Natural killer cell treated with Interleukin-12 subunit alpha and Interleukin-12 subunit beta and Interleukin-15 and Interleukin-18, amount 100 ng/mL, for 72 hours (primary cell): ENCODE results near the gene IL17F. TPM values are rescaled to one million over a fixed set of nuclear protein-coding genes. Genes with fewer than 3 reads are reported as not detected.
A peak's percentile ranks its signal among the peaks of the same experiment; 100 is the strongest.

Source experiments
- ATAC-seq, 2 donors: fragments of 150-1000 bp; cut with Tn5 transposase in 1 of 2; sonication (Bioruptor Pico), chemical (Tn5 transposase) in 1 of 2; 2 replicates each; pipeline ENCODE4 v1.10.0; 2021
- DNase-seq: peaks from one replicate; pipeline ENCODE4 v3.0.0; 2022; ENCODE audit warnings: low spot score
- H3K27ac Mint-ChIP-seq, 2 donors: 1 replicate in 1 of 2; 2 replicates in 1 of 2; pipeline ENCODE4 v1.8.0; 2022; ENCODE audit warnings: mixed read lengths in 2 of 2, mild to moderate bottlenecking in 1 of 2, moderate library complexity in 1 of 2
- H3K27me3 Mint-ChIP-seq, 2 donors: 1 replicate in 1 of 2; 2 replicates in 1 of 2; pipeline ENCODE4 v1.8.0; 2022; ENCODE audit warnings: mixed read lengths in 2 of 2
- H3K36me3 Mint-ChIP-seq: one replicate; pipeline ENCODE4 v1.8.0; 2022; ENCODE audit warnings: mixed read lengths
- H3K4me1 Mint-ChIP-seq, 2 donors: 1 replicate in 1 of 2; 2 replicates in 1 of 2; pipeline ENCODE4 v1.8.0; 2022; ENCODE audit warnings: low read depth in 2 of 2, mixed read lengths in 2 of 2, mild to moderate bottlenecking in 1 of 2
- H3K4me3 Mint-ChIP-seq: one replicate; pipeline ENCODE4 v1.8.0; 2022; ENCODE audit warnings: mixed read lengths
- H3K9me3 Mint-ChIP-seq: 2 replicates; pipeline ENCODE4 v1.8.0; 2022; ENCODE audit warnings: mixed read lengths
- total RNA-seq, 2 donors: library from RNA; stranded (reverse); gene quantifications; one replicate each; pipeline ENCODE4 v1.2.3, GENCODE V29; 2022

IL17F gene
- total RNA-seq, 2 donors from 2014 or later = 56.3 to 241 TPM

DNA sequence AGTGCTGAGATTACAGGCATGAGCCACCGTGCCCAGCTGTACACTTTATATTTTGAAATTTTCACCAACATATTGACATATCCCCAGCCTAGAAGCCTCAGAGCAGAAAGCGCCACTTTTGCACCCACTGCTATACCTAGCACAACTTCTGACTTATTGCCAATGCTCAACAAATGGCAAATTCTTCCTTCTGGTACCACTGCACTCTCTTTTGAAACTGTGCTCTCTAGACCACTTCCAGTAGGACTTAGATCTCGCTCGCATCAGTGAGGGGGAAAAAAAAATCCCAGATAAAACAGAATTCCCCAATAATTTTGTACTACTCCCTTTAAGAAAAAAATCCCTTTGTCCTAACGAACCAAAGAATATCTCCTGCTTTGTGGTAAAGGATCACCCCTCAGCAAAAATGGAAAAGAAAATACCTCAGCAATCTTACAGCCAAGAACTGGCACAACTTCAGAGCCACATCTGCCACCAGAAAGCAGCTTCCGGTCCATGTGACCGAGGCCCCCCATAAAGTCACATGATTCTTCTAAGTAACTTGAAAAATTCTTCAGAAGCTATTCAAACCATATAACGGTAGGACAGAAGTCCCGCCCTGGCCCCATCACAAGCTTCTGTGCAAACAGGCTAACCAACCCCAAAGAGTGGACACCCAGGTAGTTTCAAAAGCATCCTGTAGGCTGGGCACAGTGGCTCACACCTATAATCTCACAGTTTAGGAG lies 18.5 kb upstream of the IL17F start:
- no peak overlapping the region for H3K27ac Mint-ChIP-seq
- peaks cover 7 to 13% of the 10 kb centered on the region in 2 donors for H3K4me1 Mint-ChIP-seq
- H3K36me3 Mint-ChIP-seq = peaks cover 34% of the 10 kb centered on the region
- no peak overlapping the region for H3K4me3 Mint-ChIP-seq
- H3K9me3 Mint-ChIP-seq = no peaks in the 10 kb centered on the region
- DNase-seq (no peak), ATAC-seq (no peak)
- H3K27me3 Mint-ChIP-seq = no peaks in the 10 kb centered on the region

DNA sequence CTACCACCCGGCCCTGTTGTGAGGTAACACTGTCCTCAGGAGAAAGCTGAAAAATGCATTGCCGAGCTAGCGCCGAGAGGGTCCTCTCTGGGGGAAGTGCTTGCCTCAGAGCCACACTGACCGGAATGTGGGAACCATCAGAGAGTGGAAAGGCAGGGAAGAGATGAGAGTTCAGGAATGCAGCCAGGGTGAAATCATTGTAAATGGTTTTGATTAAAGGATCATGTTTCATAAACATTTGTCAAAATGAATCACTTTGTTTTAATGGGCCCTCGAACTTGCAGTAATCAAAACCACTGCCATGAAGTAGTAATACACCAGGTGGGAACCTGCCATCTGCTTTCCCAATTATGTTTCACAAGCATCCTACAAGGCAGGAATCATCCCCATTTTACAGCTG lies 16.9 kb upstream of the IL17F start:
- Mint-ChIP-seq H3K4me1 (peaks cover 7% of the 10 kb centered on the region in 2 donors), H3K27ac (no peak overlapping the region), H3K36me3 (peaks cover 24% of the 10 kb centered on the region), H3K27me3 (no peaks in the 10 kb centered on the region), H3K9me3 (no peaks in the 10 kb centered on the region), H3K4me3 (no peak overlapping the region)
- ATAC-seq = no peak
- no peak for DNase-seq

DNA sequence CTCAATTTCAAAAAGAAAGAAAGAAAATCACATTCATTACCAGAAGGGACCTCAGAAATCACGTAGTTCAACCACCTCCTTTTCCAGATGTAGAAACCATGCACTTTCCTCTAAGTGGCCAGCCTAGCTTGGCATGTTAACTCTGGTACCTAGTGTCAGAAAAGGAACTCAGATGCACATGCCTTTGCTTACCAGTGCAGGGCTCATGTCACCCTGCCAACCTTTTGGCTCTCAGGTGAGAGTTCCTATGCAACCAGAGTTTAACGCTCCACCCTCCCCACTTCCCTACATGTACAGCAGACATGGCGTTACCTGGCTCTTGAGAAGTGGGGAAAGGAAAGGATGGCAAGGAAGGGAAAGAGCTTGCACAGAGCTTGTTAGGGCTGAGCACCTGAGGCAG lies 16.3 kb upstream of the IL17F start:
- DNase-seq (no peak), ATAC-seq (no peak)
- Mint-ChIP-seq H3K4me1 (peaks cover 7% of the 10 kb centered on the region in 2 donors), H3K27ac (no peak overlapping the region), H3K9me3 (no peaks in the 10 kb centered on the region), H3K4me3 (no peak overlapping the region), H3K27me3 (no peaks in the 10 kb centered on the region), H3K36me3 (peaks cover 21% of the 10 kb centered on the region)

DNA sequence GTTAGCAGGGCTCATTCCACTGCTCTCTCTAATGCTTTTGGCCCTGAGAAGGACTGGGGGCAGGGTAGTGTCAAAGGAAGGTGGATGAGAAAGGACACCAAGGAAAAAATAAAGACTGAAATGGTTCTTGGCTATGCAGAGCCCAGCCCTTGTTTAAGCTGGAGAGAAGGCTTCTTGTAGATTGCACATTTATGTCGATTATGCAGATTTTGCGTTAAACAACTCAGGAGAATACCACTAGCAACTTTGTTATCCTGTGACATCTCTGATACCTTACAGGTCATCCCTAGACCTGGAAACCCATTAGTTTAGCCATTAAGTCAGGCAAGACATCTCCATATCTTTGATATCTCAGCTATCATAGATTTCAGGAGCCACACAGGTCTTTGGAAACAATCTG lies 11.1 kb upstream of the IL17F start:
- Mint-ChIP-seq H3K4me3 (peak overlapping the region; percentile 87), H3K9me3 (no peaks in the 10 kb centered on the region), H3K27me3 (peaks cover 31 to 34% of the 10 kb centered on the region in 2 donors), H3K27ac (peak overlapping the region; percentile 53 to 80), H3K4me1 (peaks cover 17 to 38% of the 10 kb centered on the region in 2 donors), H3K36me3 (no peaks in the 10 kb centered on the region)
- ATAC-seq = peak in 1 of 2 donors; percentile 10
- DNase-seq = no peak

DNA sequence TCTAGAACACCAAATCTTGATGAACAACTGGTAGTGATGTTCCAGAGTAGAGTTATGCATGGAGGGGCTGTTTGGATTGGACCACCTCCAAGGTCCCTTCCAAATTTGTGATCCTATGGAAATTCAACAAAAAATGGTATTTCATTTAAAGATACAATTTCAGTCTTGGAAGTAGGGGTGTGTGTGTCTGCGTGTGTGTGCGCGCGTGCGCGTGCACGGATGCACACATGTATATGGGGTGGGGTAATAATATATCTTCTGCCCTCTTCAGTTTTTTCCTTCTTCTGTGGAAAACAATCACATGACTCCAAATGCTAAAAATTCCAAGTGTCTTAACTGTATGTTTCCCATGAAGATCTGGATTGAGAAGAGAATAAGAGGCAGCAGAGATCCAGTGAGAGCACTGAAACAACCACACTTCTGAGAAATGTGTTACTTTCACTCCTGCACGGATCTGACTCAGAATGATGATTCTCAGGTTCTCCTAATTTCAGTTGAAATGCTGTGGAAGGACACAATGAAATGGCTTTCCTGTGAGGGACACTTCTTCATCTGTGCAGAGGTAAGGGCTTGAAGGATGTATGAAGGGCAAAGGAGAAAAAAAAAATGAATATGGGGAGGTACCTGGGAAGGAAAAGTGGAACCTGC lies 10.6 kb upstream of the IL17F start:
- H3K9me3 Mint-ChIP-seq = no peaks in the 10 kb centered on the region
- H3K36me3 Mint-ChIP-seq = no peaks in the 10 kb centered on the region
- ATAC-seq = peak; percentile 75 to 76
- H3K27me3 Mint-ChIP-seq = peaks cover 35 to 39% of the 10 kb centered on the region in 2 donors
- H3K4me3 Mint-ChIP-seq = peak overlapping the region; percentile 87
- no peak for DNase-seq
- H3K4me1 Mint-ChIP-seq = peaks cover 17 to 42% of the 10 kb centered on the region in 2 donors
- H3K27ac Mint-ChIP-seq = peak overlapping the region; percentile 53 to 80

DNA sequence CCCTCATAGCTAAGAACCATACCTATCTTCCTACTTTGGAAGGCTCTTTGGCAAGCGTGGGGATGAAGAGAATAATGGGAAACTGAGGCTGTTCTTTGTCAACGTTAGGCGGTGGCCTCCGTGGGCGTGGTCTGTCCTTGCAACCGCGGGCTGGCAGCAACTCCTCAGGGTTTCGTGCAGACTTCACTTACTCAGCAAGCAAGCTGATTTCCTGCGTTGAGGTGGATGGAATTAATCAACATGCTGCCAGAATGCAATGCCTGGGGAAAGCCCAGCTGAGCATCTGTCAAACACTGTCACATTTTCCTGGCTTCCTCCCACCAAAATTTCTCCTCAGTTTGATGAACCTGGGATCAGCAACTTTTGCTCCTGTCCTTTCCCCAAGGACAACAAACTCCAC lies 9.2 kb upstream of the IL17F start:
- Mint-ChIP-seq H3K27me3 (peaks cover 45 to 50% of the 10 kb centered on the region in 2 donors), H3K4me3 (peak overlapping the region; percentile 87), H3K4me1 (peaks cover 17 to 42% of the 10 kb centered on the region in 2 donors), H3K36me3 (no peaks in the 10 kb centered on the region), H3K9me3 (no peaks in the 10 kb centered on the region), H3K27ac (peak overlapping the region in 1 of 2 donors; percentile 80)
- ATAC-seq = peak; percentile 71 to 78
- peak; percentile 69 for DNase-seq

DNA sequence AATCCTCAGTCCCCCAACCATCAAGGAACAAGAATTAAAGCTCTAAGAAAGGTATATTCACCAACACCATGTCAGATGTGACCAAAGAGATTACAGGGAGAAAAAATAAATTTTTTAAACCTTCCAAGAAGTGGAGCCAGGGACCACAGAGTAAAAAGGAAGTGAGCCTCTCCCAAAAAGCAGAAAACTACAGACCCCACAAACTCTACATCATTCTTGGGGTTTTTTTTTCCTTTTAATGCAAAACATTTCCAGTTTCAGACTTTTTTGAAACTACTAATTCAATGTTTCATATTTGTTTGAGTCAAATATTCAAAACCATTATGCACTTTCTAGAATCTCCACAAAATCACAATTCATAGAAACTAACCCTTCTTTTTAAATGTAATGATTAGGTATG lies 6.8 kb upstream of the IL17F start:
- H3K4me3 Mint-ChIP-seq = peak overlapping the region; percentile 57
- H3K27me3 Mint-ChIP-seq = peaks cover 54 to 67% of the 10 kb centered on the region in 2 donors
- H3K9me3 Mint-ChIP-seq = no peaks in the 10 kb centered on the region
- peaks cover 17 to 42% of the 10 kb centered on the region in 2 donors for H3K4me1 Mint-ChIP-seq
- no peaks in the 10 kb centered on the region for H3K36me3 Mint-ChIP-seq
- ATAC-seq (peak in 1 of 2 donors; percentile 48), DNase-seq (no peak)
- H3K27ac Mint-ChIP-seq = peak overlapping the region; percentile 20 to 91

DNA sequence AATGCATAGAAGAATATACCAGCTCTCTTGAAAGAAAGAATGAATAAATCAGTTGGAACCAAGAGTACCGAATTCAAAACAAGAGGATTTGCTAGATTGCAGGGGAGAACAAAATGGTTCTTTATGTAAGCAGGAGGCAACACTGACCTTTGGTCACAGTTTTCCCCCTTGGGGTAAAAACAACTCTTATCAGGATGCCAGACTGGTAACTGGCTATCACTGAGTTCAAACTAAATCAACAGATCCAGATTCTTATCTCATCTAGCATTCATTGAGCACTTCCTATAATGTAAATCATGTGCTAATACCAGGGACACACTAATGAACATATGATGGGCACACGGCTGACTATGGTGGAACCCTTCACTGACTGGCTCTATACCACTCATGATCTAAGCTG lies 4.8 kb upstream of the IL17F start:
- Mint-ChIP-seq H3K4me3 (no peak overlapping the region), H3K9me3 (no peaks in the 10 kb centered on the region), H3K36me3 (no peaks in the 10 kb centered on the region), H3K4me1 (peaks cover 7 to 27% of the 10 kb centered on the region in 2 donors), H3K27me3 (peaks cover 52 to 53% of the 10 kb centered on the region in 2 donors), H3K27ac (peak overlapping the region in 1 of 2 donors; percentile 91)
- DNase-seq (no peak), ATAC-seq (no peak)

DNA sequence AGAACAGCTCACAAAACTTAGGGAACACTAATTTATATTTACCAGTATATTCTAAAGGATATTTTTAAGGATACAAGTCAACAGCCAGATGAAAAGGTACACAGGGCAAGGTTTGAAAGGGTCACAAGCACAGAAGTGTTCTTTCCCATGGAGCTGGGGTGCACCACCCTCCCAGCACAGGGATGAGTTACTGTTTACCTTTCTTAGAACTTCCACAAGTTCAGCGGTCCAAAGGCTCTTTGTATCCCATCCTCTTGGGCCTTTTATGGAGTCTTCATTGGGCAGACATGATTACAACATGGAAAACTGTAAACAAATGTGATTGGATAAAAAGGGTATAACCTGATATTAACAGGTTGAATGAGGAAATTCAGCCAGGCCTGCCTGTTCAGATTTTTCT lies 1.1 kb upstream of the IL17F start:
- Mint-ChIP-seq H3K36me3 (no peaks in the 10 kb centered on the region), H3K9me3 (no peaks in the 10 kb centered on the region), H3K4me1 (peaks cover 0 to 4% of the 10 kb centered on the region in 2 donors), H3K27me3 (peaks cover 42 to 44% of the 10 kb centered on the region in 2 donors), H3K27ac (no peak overlapping the region), H3K4me3 (no peak overlapping the region)
- DNase-seq = no peak
- no peak for ATAC-seq

DNA sequence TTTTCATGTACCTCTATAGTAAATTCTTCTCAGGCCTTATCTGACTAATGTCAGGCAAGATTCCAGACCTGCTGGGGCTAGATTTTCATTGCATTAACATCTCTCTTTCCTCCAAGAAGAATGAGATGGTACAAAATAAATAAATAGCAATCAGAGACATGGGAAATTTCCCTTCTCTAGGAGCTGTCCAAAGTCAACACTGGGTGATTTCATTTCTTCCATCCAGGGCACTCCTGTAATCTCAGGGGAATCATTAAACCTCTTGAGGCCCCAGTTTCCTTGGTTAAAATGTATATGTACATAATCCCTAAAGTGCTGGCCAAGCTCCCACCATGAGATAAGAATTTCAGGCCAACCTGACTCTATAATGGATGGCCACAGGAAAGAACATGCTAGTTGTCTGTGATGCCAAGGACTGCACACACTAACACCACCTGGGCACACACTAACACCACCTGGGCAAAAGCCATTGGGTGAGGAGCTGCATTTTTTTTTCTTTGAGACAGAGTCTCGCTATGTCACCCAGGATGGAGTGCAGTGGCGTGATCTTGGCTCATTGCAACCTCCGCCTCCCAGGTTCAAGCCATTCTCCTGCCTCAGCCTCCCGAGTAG lies 912 bp downstream of the IL17F start:
- no peak overlapping the region for H3K4me3 Mint-ChIP-seq
- no peaks in the 10 kb centered on the region for H3K36me3 Mint-ChIP-seq
- no peak for DNase-seq
- H3K27me3 Mint-ChIP-seq = peaks cover 33 to 43% of the 10 kb centered on the region in 2 donors
- no peak overlapping the region for H3K27ac Mint-ChIP-seq
- H3K9me3 Mint-ChIP-seq = no peaks in the 10 kb centered on the region
- no peak for ATAC-seq
- no peaks in the 10 kb centered on the region for H3K4me1 Mint-ChIP-seq

DNA sequence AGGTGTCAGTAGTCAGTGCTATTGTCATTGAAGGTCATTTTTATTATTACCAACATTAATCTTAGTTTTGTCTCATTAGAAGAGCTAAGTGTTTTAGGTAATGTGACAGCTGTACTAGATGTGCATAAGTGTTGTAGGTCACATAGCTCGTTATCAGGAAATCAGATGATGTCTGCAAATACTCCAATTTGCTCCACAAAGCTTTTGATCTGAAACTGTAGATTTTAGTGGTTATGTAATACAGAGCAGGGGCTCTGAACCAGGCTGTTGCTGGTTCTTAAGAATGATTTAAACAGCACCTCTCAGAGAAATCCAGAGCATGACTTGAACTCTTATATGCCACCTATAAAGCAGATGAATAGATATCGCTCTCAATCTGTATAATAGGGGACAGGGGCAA lies 2.5 kb downstream of the IL17F start:
- Mint-ChIP-seq H3K4me3 (no peak overlapping the region), H3K9me3 (no peaks in the 10 kb centered on the region), H3K27me3 (peaks cover 39 to 43% of the 10 kb centered on the region in 2 donors), H3K36me3 (no peaks in the 10 kb centered on the region), H3K27ac (no peak overlapping the region), H3K4me1 (no peaks in the 10 kb centered on the region)
- no peak for DNase-seq
- peak in 1 of 2 donors; percentile 20 for ATAC-seq

DNA sequence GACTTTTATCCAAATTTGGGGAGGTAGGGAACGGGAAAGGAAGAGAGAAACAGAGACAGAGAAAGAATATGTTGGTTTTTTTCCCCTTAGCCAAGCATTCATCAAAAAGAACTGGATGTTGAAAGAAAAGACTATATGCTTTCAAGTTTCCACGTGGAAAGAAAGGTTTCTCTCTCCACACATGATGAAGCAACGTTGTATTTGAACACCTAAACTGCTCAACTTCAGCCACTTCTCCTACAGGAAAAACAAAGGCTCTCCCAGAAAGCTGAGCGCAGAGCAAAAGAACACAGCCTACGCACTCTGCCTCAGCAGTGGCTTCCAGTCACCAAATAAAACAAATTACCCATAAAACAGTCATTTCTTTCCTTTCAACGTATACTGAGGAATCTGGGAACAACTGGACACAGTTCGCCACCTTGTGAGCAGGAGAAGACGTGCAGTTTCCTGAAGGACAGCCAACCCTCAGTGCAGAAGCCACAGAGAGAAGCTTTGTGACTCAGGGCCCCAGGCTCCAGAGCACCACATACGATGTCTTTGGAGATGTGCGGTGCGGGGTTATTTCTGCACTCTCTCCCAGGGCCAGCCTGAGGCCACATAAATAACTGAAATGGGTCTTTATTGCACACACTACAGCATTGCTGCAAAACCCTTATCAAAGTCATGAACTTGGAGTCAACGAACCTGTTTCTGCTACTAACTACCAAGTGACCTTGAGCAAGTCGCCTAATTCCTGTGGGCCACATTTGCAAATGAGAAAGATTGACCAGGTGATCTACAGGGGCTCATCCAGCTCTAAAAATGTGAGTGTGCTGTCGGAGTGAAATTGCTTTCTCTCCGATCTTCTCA lies 10.1 kb downstream of the IL17F start:
- H3K4me3 Mint-ChIP-seq = no peak overlapping the region
- H3K4me1 Mint-ChIP-seq = peaks cover 18 to 22% of the 10 kb centered on the region in 2 donors
- ATAC-seq (peak; percentile 45 to 50), DNase-seq (no peak)
- no peaks in the 10 kb centered on the region for H3K9me3 Mint-ChIP-seq
- H3K27me3 Mint-ChIP-seq = peaks cover 61 to 73% of the 10 kb centered on the region in 2 donors
- no peak overlapping the region for H3K27ac Mint-ChIP-seq
- no peaks in the 10 kb centered on the region for H3K36me3 Mint-ChIP-seq

DNA sequence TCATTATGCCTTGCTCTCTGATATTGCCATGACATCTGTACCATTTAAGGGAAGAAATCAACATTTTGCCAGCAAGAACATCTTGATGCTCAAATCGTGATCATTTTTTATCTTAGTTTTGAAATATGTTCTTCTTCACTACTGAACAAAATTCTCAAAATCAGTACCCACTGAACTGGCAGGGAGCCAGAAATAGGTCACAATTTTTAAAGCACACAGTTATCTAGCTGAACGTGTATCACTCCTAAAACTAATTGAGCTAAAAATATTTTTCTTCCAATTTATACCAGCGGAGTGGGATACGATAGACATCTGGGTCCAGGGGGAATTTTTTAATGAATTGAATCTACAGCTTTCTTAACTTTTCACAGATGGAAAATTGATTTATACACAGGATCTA lies 11.3 kb downstream of the IL17F start:
- Mint-ChIP-seq H3K36me3 (no peaks in the 10 kb centered on the region), H3K27me3 (peaks cover 59 to 68% of the 10 kb centered on the region in 2 donors), H3K4me3 (no peak overlapping the region), H3K4me1 (peaks cover 21 to 29% of the 10 kb centered on the region in 2 donors), H3K27ac (no peak overlapping the region), H3K9me3 (no peaks in the 10 kb centered on the region)
- ATAC-seq = no peak
- DNase-seq = no peak
